Ramos (cell line): Measurements from ENCODE around the gene TARS2.

Experiments used
- in situ Hi-C: fragments of 300-500 bp; cut with MboI; formaldehyde crosslinking; loops from one replicate; pipeline ENCODE4 v1.14.3; 2022; ENCODE audit warnings: low sequenced_read_pairs; ENCODE audit not compliant: unreplicated experiment

Gene TARS2

GRCh38 chr1:150553392-150554085 is 66.3 kb downstream of the TARS2 start:
- in situ Hi-C loops: no loop called here

GRCh38 chr1:150554086-150554452 is 66.8 kb downstream of the TARS2 start:
- in situ Hi-C loops: no loop called here

- in situ Hi-C loops: no loop called here
Observed at GRCh38 chr1:150555198-150555970, 68.2 kb downstream of the TARS2 start.

GRCh38 chr1:150555971-150556865 is 69.0 kb downstream of the TARS2 start:
- in situ Hi-C loops: no loop called here

GRCh38 chr1:150557065-150557600 is 69.9 kb downstream of the TARS2 start:
- in situ Hi-C loops: no loop called here
